GM10266 (cell line): ENCODE results near the gene MLH1.

ENCODE experiments used
- DNase-seq: peaks from one replicate; pipeline ENCODE4 v3.0.0; 2012; ENCODE audit errors: extremely low spot score
- CTCF ChIP-seq: IDR thresholded peaks from 2 replicates; pipeline ENCODE4 v1.5.1; 2012; ENCODE audit warnings: mild to moderate bottlenecking, low read depth; ENCODE audit not compliant: control insufficient read depth, insufficient read depth; ENCODE audit errors: missing control alignments

The MLH1 gene

GRCh38 chr3:36981006-36981405 lies 12.3 kb upstream of the MLH1 start:
- TF ChIP-seq CTCF = no peak
- DNase-seq = no peak

- no peak for TF ChIP-seq CTCF
- DNase-seq = no peak
Measured at GRCh38 chr3:36988356-36988755, 5.0 kb upstream of the MLH1 start.

DNA sequence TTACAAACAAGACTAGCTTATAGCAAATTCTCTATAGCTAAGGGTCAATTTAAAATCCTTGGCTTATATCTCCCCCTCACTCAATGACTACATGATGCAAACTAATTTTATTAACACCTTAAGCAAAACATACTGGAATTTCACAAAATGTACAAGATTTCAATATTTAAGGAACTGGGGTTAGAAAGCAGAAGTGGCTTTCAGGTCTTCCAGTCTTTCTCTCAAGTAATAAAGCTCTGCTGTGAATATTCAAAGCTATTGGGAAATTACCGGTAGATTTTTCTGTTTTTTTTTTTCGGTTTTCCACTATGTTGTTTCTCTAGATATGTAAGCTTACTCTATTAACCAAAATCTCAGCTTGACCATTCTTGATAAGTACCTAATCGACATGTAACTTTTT lies 4.3 kb upstream of the MLH1 start:
- DNase-seq = no peak
- no peak for TF ChIP-seq CTCF

DNA sequence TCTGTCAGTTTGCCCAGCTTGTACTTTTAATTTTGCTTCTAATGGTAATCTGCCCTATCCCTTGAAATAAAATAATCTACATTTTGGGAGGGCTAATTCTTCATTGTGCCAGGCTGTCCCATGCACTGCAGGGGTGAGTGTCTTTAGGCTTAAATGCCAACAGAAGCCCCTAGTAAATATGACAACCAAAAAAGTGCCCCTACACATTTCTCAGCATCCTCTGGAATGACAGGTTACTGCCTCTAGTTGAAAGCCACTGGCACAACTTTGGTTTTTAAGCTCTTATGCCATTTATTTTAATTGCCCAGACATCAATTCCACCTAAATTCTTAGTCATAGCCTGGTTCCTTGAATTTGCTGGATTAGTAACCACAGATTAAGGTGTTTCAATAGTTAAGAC lies 3.8 kb upstream of the MLH1 start:
- TF ChIP-seq CTCF = no peak
- DNase-seq = no peak

GRCh38 chr3:36991147-36991546 lies 2.2 kb upstream of the MLH1 start:
- DNase-seq = no peak
- TF ChIP-seq CTCF = no peak

DNA sequence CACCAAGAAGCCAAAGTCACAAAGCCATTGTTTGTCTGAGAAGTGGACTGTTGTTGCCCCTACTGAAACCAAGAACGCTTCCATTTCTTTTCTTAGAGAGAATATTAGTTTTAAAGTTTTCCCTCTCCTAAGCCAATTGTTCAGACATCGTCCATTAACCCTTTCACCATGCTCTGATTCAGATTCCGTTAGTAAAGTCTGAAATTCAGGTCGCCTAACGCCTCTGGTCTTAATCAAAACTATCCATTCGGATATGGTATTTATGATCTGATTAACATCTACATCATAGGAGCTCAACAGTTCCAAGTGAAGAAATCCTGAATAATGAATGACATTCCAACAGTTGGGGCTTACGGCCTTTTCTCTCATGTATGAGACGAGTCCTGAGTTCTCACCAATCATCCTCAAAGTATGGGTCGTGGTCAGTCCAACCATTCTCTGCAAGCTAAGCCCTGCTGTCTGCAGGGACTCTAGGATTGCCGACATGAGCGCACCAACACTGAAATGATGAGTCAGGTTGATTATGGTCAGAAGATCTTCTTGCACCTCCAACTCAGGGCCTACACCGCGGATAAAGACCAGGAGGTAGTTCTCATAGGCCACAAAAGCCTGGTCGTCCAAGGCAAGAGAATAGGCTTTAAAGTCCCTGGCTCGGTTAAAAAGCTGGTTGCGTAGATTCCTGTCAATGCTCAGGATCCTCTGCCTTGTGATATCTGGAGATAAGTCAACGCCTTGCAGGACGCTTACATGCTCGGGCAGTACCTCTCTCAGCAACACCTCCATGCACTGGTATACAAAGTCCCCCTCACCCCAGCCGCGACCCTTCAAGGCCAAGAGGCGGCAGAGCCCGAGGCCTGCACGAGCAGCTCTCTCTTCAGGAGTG lies 1.2 kb upstream of the MLH1 start:
- TF ChIP-seq CTCF = no peak
- no peak for DNase-seq

DNA sequence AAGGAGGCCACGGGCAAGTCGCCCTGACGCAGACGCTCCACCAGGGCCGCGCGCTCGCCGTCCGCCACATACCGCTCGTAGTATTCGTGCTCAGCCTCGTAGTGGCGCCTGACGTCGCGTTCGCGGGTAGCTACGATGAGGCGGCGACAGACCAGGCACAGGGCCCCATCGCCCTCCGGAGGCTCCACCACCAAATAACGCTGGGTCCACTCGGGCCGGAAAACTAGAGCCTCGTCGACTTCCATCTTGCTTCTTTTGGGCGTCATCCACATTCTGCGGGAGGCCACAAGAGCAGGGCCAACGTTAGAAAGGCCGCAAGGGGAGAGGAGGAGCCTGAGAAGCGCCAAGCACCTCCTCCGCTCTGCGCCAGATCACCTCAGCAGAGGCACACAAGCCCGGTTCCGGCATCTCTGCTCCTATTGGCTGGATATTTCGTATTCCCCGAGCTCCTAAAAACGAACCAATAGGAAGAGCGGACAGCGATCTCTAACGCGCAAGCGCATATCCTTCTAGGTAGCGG lies 452 bp upstream of the MLH1 start, which contains the start of gene EPM2AIP1:
Gene EPM2AIP1, minus strand, starts transcription at position 326 of the 520 bp plus-strand sequence. Its CDS starts 54 bp downstream, at position 272.
- peak; percentile 25 for TF ChIP-seq CTCF
- peak; percentile 95 for DNase-seq
